ENCODE measurements around the gene FRYL.
A peak's percentile ranks its signal among the peaks of the same experiment; 100 is the strongest.
"Not testable (repeated sequence)": the region's sequence is repeated elsewhere in the genome, so short reads cannot be mapped to it uniquely, and the experiment has no call there.

Gene FRYL

DNA sequence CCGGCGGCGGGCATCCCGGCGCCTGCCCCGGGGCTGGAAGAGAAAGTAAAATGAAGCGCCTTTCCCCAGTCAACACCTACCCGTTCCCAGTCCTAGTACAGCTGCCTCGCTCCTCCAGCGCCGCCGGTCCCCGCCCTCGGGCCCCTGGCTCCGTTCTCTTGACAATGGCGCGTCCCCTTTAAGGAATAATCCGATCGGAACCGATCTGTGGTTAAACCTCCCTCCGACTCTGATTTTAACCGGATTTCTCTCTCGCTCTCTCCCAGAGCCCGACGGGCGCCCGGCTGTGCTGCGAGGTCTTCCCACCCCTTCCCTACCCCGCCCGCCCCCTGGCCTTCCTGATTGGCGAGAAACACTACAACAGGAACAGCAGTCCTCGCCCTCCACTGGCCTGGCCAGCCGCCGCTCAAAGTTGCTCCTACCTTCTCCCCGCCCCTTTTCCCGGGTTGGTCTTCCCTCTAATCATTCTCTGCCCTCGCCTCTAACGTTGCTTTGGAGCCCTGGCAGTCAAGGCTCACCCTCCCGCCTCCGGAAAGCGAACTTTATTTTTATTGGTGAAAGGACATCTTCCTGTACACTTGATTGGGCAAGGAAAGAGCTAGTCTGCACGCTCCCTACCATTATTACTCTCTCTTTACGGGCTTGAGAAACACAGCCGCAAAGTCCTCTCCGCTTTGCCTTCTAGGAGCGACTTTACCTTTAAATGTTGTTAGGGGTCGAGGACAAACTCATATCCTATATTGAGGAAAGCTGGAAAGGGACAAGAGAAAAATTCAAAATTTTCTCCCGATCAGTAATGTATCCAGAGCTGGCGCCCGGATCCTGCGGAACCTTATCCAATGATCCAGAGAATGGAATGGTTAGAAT, at the start of gene FRYL:
Gene FRYL (minus strand): TSS at position 282 of the 867 bp plus-strand sequence. CDS start 145,869 bp downstream, outside the sequence.
- DNase-seq = peak; percentile 99

DNA sequence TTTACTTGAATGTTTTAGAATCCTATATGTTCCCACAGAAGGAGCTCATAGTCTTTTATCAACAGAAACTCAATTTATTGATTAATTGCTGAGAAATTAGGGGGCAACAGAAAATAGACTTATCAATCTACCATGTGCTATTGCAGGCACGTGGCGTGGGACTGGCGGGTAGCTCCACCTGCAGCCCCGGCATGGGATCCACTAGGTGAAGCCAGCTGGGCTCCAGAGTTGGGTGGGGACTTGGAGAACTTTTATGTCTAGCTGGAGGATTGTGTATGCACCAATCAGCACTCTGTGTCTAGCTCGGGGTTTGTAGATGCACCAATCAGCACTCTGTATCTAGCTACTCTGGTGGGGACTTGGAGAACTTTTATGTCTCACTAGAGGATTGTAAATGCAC, 47.5 kb upstream of the FRYL start:
- DNase-seq = no peak

DNA sequence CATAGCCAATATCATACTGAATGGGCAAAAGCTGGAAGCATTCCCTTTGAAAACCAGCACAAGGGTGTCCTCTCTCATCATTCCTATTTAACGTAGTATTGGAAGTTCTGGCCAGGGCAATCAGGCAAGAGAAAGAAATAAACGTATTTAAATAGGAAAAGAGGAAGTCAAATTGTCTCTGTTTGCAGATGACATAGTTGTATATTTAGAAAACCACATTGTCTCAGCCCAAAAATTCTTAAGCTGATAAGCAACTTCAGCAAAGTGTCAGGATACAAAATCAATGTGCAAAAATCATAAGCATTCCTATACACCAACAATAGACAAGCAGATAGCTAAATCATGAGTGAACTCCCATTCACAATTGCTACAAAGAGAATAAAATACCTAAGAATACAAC, 41.4 kb upstream of the FRYL start:
- not testable (repeated sequence) for DNase-seq

DNA sequence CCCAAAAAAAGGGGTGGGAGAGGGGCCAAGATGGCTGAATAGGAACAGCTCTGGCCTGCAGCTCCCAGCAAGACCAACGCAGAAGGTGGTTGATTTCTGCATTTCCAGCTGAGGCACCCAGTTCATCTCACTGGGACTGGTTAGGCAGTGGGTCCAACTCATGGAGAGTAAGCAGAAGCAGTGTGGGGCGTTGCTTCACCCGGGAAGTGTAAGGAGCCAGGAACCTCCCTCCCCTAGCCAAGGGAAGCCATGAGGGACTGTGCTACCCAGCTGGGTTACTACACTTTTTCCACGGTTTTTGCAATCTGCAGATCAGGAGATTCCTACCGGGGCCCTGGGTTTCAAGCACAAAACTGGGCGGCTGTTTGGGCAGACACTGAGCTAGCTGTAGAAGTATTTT, 36.9 kb upstream of the FRYL start:
- no peak for DNase-seq

DNA sequence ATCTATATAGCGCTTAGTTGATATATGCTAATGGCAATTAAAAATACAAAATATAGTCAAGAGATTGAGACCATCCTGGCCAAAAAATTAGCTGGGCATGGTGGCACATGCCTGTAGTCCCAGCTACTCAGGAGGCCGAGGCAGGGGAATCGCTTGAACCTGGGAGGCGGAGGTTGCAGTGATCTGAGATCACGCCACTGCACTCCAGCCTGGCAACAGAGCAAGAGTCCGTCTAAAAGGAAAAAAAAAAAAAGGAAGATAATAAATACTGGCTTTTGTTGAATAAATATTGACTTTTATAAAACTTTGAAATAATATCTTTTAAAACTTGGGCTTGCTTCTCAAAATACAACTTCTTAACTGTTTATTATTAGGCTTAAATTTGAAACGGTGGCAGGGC, 36.2 kb upstream of the FRYL start:
- DNase-seq = not testable (repeated sequence)

DNA sequence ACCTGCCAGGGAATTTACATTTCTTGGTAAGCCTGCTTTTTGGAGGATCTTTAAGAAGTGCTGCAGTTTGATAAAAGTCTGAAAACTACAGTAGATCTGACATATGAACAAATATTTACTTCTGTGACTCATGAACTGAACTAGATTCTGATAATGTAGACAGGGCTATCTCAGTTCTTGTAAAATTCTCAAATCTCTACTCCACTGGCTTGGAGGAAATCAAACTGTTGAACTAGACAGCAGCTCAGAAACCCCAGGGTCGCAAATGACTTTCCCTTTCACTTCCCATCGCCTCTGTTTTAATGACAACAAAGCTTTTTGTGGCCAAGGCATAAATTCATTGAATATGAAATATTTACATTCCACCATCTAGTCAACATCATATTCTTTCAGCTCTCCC, 35.4 kb upstream of the FRYL start:
- DNase-seq = no peak

DNA sequence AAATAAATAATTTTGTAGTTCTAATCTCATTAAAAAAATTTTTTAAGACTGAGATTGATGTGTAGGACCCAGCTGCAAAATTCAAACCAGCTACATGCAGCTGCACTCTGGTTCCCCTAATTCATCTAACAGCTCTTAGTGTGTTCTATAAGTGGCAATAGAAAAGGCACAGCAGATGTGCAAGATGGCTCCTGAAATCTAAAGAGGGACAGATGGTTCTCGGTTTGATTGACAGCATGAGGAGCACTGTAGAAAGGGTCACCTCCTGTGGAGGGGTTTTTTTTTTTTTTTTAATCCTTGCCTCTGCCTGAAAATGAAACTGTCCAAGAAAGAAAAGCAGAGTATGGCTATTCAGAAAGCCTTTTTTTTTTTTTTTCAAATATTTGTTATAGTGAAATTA, 33.9 kb upstream of the FRYL start:
- no peak for DNase-seq

DNA sequence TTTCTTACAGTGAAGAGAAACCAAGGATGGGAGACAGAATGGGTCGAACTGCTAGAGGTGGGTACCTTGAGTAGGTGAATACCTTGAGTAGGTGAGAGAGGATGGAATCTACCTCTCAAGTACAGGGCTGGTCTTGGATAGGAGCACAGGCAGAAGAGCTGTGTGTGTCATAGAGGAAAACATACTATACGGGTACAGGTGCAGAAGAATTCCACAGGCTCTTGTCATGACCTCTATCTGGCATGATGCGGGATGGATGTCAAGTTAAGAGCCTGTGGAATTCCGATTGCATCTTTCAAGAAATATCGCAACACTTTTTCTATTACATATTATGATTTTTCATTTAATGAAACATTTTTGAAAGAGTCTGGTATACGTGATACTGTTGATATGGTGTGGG, 32.8 kb upstream of the FRYL start:
- no peak for DNase-seq

DNA sequence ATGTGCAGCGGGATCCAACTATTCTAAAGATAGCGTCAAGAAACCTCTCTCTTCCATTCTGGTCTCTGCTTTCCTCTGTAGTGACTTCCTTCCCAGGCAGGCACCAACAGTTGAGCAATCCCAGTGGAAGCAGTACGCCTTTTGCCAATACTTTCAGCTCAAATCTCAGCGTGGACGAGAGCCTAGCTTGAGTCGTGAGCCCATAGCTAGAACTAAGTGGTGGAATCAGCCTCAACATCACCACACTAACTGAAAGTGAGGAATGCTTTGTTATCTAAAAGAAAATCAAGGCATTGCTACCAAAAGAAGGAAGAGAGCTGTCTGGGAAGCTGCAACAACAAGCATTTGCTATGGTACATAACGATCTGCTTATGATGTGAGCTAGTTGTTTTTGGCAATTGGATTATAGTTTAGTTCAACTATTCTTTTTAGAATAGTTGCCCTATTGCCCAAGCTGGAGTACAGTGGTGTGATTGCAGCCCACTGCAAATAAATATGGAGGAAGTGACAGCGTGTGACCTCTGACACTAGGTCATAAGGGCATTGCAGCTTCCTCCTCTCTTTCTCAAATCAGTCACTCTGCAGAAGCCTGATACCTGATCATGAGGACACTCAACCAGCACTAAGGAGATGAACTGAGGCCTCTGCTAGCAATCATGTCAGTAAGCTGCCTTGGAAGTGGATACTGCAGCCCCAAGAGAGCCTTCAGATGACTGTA, 24.7 kb upstream of the FRYL start:
- DNase-seq = no peak

DNA sequence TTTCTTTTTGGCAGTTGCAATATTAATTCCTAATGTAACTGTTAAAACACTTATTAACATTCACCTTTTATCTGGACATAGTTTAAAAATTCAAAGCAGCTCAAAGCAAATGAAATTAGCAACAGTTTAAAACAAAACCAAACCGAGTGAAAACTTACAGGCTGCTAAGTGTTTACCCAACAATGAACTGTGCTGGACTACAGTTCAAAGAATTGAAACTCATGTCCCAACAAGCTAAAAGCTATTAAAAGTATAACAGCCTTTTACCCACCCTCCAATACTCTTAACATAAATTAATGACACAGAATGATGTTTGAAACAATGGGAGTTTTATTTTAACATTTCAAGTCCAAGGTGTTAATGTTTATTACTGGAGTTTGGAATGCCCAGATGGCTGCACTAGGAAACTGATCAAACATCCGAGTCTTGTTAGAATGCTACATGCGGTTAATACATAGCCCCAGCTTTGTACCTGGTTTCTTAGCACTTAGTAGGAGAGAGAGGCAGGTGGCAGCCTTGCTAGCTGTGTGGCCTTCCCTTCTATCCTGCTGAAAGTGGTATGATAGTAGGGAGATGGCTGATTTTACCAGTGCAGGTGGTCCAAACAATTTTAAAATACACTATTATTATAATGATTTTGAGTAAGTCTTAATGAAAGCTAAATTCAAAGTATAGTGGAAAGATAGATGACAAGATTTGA, 21.1 kb upstream of the FRYL start:
- no peak for DNase-seq

DNA sequence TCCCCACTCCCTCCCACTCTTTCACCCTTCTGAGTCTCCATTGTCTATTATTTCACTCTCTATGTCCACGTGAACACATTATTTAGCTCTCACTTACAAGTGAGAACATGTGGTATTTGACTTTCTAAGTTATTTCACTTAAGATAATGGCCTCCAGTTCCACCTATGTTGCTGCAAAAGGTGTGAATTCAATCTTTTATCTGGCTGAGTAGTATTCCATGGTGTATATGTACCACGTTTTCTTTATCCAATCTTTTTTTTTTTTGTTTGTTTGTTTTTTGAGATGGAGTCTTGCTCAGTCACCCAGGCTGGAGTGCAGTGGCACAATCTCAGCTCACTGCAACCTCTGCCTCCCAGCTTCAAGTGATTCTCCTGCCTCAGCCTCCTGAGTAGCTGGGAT, 20.1 kb upstream of the FRYL start:
- DNase-seq = not testable (repeated sequence)

DNA sequence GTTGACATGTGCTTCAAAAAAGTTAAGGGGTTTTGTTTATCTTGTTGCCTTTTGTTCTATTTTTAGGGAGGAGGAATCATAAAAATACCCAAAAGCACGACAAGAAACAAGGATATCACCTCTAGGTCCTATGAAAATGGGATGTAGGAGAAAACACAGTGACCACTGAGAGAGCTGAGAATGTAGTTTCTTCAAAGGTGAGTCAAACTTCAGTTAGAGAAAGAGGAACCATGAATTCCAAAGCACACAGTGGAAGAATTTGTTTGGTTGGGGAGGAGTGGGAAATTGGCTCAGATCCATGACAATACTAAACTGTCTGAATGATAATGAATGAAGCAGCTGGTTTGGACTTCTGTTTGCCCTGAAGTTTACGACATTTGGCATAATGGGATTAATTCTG, 19.1 kb upstream of the FRYL start:
- DNase-seq = no peak

DNA sequence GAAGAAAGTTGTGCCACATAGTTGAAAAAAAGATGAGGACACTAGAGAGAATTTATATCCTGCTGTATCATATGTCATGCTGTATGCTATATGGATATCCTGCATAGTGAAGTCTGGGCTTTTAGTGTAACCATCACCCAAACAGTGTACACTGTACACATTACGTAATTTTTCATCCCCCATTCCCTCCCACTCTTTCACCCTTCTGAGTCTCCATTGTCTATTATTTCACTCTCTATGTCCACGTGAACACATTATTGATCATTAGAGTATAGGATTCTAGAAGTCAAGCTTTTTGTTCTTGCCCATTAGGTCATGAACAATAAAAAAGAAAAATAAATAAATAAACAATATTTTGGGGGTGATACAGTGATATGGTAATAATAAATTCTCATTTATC, 18.0 kb upstream of the FRYL start:
- no peak for DNase-seq

DNA sequence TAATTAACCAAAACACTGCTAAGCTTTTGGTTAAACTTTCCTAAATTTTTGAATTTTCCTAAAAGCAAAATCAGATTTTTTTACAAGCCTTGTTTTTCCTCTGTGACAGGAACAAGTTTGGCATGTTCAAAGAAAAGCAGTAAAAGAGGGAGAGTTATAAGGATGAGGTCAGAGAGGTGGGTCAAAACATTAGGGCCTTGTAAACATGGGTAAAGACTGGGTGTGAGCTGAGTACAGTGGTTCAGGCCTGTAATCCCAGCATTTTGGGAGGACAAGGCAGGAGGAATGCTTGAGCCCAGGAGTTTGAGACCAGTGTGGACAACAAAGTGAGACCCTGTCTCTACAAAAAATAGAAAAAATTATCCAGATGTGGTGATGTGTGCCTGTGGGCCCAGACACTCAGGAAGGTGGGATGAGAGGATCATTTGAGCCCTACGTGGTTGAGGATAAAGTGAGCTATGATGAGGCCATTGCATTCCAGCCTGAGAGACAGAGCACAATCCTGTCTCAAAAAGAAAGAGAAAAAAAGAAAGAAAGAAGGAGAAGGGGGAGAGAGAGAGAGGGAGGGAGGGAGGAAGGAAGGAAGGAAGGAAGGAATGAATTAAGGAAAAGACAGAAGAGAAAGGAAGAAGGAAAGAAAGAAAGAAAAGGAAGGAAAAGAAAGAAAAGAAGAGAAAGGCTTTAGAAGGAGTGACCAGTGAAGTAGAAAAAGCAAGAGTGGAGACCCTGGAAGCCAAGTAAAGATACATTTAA, 17.0 kb upstream of the FRYL start:
- no peak for DNase-seq

DNA sequence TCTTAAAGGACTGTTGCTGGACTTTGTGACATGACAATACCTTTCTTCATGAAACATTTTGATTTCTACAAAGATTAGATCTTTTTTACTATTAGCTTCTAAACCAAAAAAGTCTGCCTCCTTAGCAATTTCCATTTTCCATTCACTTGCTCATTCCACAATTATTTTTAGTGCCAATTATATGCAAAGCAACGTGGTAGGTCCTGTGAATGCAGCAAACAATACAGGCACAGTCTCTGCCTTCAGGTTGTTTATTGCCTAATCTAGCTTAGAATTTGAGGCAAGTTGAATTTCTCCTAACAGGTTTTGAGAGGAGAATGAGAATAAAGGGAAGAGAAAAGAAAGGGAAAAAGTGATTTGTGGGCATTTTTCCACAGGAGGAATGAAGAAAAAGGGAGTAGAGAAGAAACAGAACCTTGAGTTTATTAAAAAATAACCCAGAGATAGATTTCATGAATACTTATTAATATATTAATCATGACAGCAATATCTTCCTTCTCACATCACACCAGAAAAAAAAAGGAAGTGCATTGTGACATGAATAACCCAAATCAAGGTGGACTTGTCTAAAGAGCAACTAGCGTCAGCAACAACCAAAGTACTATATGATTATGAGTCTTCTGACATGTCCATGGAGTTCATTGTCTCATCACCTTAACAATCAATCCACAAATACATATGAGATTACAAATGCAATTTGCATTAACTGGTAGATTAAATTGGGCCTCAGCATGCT, 16.3 kb upstream of the FRYL start:
- DNase-seq = no peak

DNA sequence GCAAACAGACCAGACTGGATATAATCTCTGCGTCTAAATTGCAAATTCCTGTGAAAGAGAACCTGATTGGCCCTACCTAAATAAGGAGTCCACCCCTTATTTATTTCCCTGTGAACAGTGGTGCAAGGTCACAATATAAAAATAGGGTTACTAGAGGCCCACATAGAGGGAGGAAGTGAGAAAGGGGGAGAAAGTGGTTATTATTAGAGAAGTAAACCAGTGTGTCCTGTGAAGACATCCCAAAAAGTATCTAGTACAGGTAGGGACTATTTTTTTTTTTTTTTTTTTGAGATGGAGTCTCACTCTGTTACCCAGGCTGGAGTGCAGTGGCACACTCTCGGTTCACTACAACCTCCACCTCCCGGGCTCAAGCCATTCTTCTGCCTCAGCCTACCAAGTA, 15.0 kb upstream of the FRYL start:
- DNase-seq = no peak

DNA sequence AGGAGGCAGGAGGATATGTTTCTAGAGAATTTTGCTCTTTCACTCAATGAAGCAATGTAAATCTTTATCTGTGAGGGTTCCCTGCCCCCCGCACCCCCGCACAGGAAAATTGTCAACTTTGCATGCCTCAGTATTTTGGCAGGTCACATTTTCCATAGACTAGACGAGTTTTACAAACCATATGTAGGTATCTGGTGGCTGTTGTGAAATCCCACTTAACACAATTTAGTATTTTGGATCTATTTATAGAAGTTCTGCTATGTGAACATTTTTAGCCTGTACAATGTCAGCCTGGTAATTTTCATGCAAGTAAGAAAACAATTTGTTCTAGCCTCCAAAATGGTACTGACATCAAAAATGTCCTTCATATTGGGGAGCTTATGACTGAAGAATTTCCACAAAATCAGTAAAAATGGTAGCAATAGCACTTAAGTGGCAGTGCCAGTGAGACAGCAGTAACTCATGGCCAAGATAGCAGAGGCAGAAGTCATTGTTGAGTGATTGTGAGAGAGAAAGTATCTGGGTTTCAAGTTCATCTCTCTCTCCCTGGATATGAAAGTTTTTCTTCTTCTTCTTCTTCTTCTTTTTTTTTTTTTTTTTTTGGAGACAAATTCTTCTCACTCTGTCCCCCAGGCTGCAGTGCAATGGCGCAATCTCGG, 12.4 kb upstream of the FRYL start:
- DNase-seq = no peak

DNA sequence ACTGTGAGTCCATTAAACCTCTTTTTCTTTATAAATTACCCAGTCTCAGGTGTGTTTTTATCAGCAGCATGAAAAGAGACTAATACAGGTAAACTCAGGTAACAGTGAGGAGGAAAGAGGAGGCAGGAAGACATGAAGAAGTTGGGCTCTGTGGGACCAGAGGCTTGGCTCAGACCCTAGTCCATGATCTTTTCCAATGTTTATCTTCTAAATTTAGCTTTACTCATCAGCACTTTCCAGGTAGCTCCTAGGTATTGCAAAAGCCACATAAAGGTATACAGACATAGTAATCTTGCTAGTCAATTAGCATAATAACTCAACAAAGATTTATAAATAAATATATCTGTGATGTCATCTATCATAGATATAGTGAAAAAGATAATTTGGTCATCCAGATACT, 11.2 kb upstream of the FRYL start:
- DNase-seq = no peak

DNA sequence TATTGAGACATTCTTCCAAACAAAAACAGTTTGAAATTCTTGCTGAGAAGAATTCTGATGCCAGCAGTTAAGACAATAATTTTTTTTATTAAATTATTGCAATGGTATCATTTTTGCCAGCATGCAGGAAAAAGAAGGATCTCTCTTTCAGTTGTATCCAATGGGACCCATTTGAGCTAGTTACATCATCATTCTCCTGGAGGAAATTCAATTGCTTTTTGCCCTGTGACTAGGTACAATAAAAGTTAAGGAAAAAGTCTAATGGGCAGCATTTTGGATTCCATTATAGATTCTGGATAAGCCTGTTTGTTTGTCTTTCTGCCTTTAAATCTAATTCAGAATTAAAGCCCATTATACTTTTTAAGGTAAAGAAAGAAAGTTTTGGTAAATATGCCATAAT, 10.5 kb upstream of the FRYL start:
- DNase-seq = no peak

DNA sequence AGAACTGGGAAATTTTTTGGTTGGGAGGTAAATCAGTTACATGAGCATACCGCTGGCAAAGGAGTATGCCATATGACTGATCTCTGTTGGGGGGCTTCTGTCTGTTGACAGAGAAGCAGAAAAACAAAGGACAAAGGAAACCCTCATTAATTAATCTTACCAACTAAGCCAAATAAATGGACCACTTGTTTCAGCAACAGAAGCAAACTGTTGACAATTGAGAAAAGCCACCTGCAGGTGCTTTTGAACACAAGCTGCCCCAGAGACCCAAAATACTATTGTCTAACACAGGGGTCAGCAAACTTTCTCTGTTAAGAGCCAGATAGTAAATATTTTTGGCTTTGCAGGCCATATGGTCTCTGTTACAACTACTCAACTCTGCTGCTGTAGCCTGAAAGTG, 7.0 kb upstream of the FRYL start:
- DNase-seq = no peak

DNA sequence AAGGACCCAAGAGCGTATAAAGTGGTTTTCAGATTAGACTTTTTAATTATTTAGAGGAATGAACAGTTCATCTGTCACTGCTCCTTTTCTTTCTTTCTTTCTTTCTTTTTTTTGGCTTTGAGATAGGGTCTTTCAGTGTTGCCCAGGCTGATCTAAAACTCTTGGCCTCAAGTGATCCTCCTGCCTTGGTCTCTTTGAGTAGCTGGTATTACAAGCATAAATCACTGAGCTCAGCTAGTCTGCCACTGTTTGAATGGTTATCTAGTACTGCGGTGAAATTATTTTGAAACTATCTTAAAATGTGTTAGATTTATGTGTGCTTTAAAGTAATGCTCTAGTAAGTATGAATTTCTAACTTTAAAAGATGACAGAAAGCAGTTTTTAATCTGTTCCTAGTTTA, 6.5 kb upstream of the FRYL start:
- DNase-seq = no peak

DNA sequence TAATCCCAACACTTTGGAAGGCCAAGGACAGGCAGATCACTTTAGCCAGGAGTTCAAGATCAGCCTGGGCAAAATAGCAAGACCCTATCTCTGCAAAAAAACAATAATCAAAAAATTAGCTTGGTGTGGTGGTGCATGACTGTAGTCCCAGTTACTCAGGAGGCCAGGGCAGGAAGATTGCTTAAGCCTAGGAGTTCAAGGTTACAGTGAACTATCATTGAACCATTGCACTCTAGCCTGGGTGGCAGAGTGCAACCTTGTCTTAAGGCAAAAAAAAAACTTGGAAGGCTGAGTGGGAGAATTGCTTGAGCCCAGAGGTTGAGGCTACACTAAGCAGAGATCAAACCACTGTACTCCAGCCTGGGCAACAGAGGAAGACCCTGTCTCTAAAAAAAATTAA, 5.2 kb upstream of the FRYL start:
- DNase-seq = no peak

Data from CD4-positive, alpha-beta T cell treated with Interleukin-12 subunit alpha and Interleukin-12 subunit beta, for 1 hour (primary cell).